ENCODE measurements around the gene ACER3.

DNA sequence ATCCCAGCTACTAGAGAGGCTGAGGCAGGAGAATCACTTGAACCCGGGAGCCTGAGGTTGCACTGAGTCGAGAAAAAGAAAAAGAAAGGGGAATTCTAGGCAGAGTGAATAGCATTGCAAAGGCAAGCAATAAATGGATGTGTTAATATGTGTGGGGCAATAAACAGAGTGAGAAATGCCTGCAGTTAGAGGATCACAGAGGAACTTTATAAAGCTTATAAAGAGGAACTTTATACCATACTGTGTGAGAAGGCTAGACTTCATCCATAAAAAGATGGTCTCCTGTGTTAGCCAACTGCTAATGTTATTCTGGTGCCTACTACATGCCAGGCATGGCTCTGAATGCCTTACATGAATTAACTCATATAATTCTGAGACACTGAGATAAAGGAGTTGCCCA is 174.3 kb downstream of the ACER3 start:
- TF ChIP-seq CTCF (IDR thresholded peaks at IDR 0.05; ENCODE audit: insufficient read depth, low read depth, low read length) (no peak), EZH2 (IDR thresholded peaks at IDR 0.05; ENCODE audit: insufficient read depth, low read length) (no peak)

Data from astrocyte (in vitro differentiated cells and primary cell).